K562 (cell line): ENCODE measurements around the gene TTC28. TPM values are rescaled to one million over a fixed set of nuclear protein-coding genes. Genes with fewer than 3 reads are reported as not detected.

Experiments used
- CHD7 ChIP-seq: fragments of 200-600 bp; sonication (generic); IDR thresholded peaks from one replicate; pipeline ENCODE4 v1.6.1; 2012; ENCODE audit warnings: mild to moderate bottlenecking, low read depth, low read length, inconsistent platforms
- NFYB ChIP-seq: IDR thresholded peaks from 2 replicates; pipeline ENCODE4 v1.6.1; 2011; ENCODE audit warnings: mild to moderate bottlenecking, moderate library complexity; ENCODE audit not compliant: insufficient read length; ENCODE audit errors: extremely low read depth
- PRMT5 ChIP-seq: sonication (generic); formaldehyde crosslinking; IDR thresholded peaks from 2 replicates; pipeline ENCODE4 v1.5.0; 2020; ENCODE audit warnings: missing genetic modification reagents
- SIN3B ChIP-seq: fragments of 450-650 bp; IDR thresholded peaks from 2 replicates; pipeline ENCODE4 v1.6.1; 2017; ENCODE audit warnings: low read depth, mild to moderate bottlenecking, moderate library complexity
- SNIP1 ChIP-seq: fragments of 450-650 bp; IDR thresholded peaks from 2 replicates; pipeline ENCODE4 v1.7.1; 2017; ENCODE audit warnings: low read depth, mild to moderate bottlenecking
- ZNF239 ChIP-seq: fragments of 250-450 bp; sonication (Bioruptor Pico); IDR thresholded peaks from 2 replicates; pipeline ENCODE4 v1.4.0; 2020; ENCODE audit warnings: mild to moderate bottlenecking
- polyA plus RNA-seq, 8 experiments: library from polyadenylated mRNA; depleted of rRNA in 4 of 8; stranded (reverse) in 5 of 8; unstranded in 3 of 8; fragments of >200 nt; fragmentation: Nextera tagmentation in 2 of 8; fragmentation: Illumina TruSeq in 1 of 8; extraction: Ambion mirVana in 2 of 8; extraction: Trizol in 1 of 8; gene quantifications; 2 replicates each; pipeline versions ENCODE4 v1.2.1 to v1.2.3, GENCODE V29; 2011 to 2014; ENCODE audit warnings: inconsistent platforms in 1 of 8, missing spikeins in 1 of 8
- total RNA-seq, 7 experiments: library from RNA; depleted of rRNA in 6 of 7; stranded (reverse); fragments of >200 nt in 6 of 7; fragmentation: Illumina TruSeq in 2 of 7; extraction: Trizol in 2 of 7; gene quantifications; 2 replicates each; pipeline versions ENCODE4 v1.2.1 to v1.2.3, GENCODE V29; 2011 to 2021; ENCODE audit warnings: low replicate concordance in 1 of 7
- TF ChIP-seq, protein P1 (sequence below), 2 experiments: IDR thresholded peaks in 1 of 2; conservative IDR thresholded peaks in 1 of 2; 2 replicates each; pipeline ENCODE4 v1.6.1; 2016; ENCODE audit warnings: low read depth in 2 of 2, mild to moderate bottlenecking in 1 of 2, missing compliant biosample characterization in 1 of 2, missing genetic modification characterization in 1 of 2, moderate library complexity in 1 of 2

TTC28 gene
- total and polyA plus RNA-seq, 9 of the 15 experiments (the other 6 are each of a cell fraction or from before 2014, with no cell fraction given): 0.22 to 10.7 (median 3.1) TPM

DNA sequence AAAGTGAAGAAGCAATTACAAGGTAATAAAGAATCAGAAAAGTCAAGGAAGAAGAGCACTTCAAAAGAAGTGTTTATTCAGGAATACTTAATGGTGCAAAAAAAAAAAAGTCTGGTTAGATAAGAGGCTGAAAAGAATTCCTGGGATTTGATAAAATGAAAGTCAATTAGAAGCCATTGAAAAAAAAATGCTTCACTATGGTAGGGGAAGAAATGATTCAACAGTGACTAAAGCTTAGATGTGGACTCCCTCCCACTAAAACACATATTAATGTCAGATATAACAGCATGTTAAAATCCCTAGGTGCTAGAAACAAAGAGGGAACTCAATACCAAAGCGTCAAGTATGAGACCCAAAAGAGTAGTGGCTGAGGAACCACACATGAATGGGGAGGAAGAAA lies 425.2 kb downstream of the TTC28 start (continued):
- TF ChIP-seq CHD7: no peak
- no peak for TF ChIP-seq NFYB
- TF ChIP-seq PRMT5 (CRISPR knock-in tag): no peak
- TF ChIP-seq SIN3B: no peak
- TF ChIP-seq, protein P1, sequence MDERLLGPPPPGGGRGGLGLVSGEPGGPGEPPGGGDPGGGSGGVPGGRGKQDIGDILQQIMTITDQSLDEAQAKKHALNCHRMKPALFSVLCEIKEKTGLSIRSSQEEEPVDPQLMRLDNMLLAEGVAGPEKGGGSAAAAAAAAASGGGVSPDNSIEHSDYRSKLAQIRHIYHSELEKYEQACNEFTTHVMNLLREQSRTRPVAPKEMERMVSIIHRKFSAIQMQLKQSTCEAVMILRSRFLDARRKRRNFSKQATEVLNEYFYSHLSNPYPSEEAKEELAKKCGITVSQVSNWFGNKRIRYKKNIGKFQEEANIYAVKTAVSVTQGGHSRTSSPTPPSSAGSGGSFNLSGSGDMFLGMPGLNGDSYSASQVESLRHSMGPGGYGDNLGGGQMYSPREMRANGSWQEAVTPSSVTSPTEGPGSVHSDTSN (CRISPR knock-in tag; IDR thresholded peaks at IDR 0.05; ENCODE audit: low read depth): no peak
- TF ChIP-seq, protein P1 (tag; conservative IDR thresholded peaks at IDR 0.05; ENCODE audit: low read depth): no peak
- TF ChIP-seq ZNF239 (CRISPR knock-in tag): no peak
- TF ChIP-seq SNIP1: no peak
